Esophagus squamous epithelium (tissue), 5 donors: Measurements from ENCODE around the gene FOXP1. TPM values are rescaled to one million over a fixed set of nuclear protein-coding genes. Genes with fewer than 3 reads are reported as not detected.

ENCODE experiments used
- DNase-seq: peaks from one replicate; lab custom pipeline; 2025; lab: John Stamatoyannopoulos, UW
- H3K27ac ChIP-seq, 4 donors: fragments of 200-600 bp; sonication (generic); one replicate each; pipeline ENCODE4 v1.5.1; 2016 to 2019; ENCODE audit warnings: mild to moderate bottlenecking in 1 of 4
- H3K27me3 ChIP-seq, 4 donors: fragments of 200-600 bp; sonication (generic); 1 replicate in 3 of 4; 2 replicates in 1 of 4; pipeline versions ENCODE4 v1.5.1 to v1.6.0; 2017 to 2021; ENCODE audit warnings: antibody characterized with exemption in 1 of 4
- H3K36me3 ChIP-seq, 3 donors: fragments of 200-600 bp; sonication (generic); one replicate each; pipeline ENCODE4 v1.5.1; 2016 to 2019
- H3K4me1 ChIP-seq, 3 donors: fragments of 200-600 bp; sonication (generic); one replicate each; pipeline ENCODE4 v1.5.1; 2017 to 2019
- H3K4me3 ChIP-seq, 4 donors: fragments of 200-600 bp; sonication (generic); 1 replicate in 3 of 4; 2 replicates in 1 of 4; pipeline ENCODE4 v1.5.1; 2016 to 2019; ENCODE audit warnings: mild to moderate bottlenecking in 2 of 4, moderate library complexity in 1 of 4
- H3K9me3 ChIP-seq, 3 donors: fragments of 200-600 bp; sonication (generic); one replicate each; pipeline ENCODE4 v1.5.1; 2016 to 2019
- POLR2A ChIP-seq, 4 donors: fragments of 450-650 bp; IDR thresholded peaks; one replicate each; pipeline ENCODE4 v1.6.1; 2017; ENCODE audit warnings: antibody characterized with exemption in 4 of 4, mild to moderate bottlenecking in 4 of 4, moderate library complexity in 3 of 4
- WGBS, 2 donors: methylation state at CpG; one replicate each; pipeline ENCODE4 v1.1.5; 2018; 5-methylcytosine and 5-hydroxymethylcytosine counted together
- intact Hi-C: fragments of 100-400 bp; cut with DNase I; formaldehyde crosslinking; loops from one replicate; pipeline ENCODE4 v1.15.0; 2022
- total RNA-seq, 4 donors: library from RNA; depleted of rRNA; stranded (reverse); fragments of >200 nt; gene quantifications; one replicate each; pipeline ENCODE4 v1.1.0, GENCODE V29; 2016
- TF ChIP-seq, protein P1 (sequence below), 6 experiments: fragments of 450-650 bp in 4 of 6; fragments of 200-600 bp in 2 of 6; sonication (generic) in 2 of 6; IDR thresholded peaks; one replicate each; pipeline ENCODE4 v1.5.1; 2016 to 2019; ENCODE audit warnings: antibody characterized with exemption in 6 of 6, mild to moderate bottlenecking in 4 of 6, moderate library complexity in 4 of 6
- donor health status: DM: yes; HTN: yes; CAD: no.

Gene FOXP1
- total RNA-seq, 4 donors from 2014 or later = 49.1 to 124 (median 61.1) TPM

DNA sequence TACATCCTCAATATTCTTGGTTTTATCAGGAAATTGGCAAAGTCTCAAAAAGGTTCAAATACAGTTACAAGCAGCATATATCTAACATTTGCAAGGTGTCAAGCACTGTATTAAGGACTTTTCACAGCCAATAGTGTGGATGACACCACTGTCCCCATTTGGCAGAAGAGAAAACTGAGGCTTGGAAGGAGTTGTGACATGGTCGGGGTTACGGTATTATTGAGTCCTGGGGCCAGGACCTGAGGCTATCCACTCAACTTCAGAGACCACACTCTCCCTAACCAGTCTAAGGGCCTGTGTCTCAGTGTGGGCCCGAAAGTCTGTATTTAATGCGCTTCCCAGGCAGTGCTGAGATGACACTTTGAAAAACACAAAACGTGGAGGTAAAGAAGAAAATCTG, 99.1 kb downstream of the FOXP1 start:
- Histone ChIP-seq H3K9me3 (no peaks in the 10 kb centered on the region), H3K36me3 (peaks cover 0 to 7% (median 0%) of the 10 kb centered on the region in 3 donors), H3K27ac (no peak overlapping the region), H3K4me1 (peaks cover 0 to 9% (median 0%) of the 10 kb centered on the region in 3 donors), H3K27me3 (no peaks in the 10 kb centered on the region), H3K4me3 (no peak overlapping the region)
- intact Hi-C loops = no loop called here
- DNase-seq = no peak
- WGBS, 2 donors = 87 to 91% methylated on average over 5 of the region's 5 CpGs
- TF ChIP-seq POLR2A (IDR thresholded peaks at IDR 0.05) = no peak
- TF ChIP-seq, protein P1, sequence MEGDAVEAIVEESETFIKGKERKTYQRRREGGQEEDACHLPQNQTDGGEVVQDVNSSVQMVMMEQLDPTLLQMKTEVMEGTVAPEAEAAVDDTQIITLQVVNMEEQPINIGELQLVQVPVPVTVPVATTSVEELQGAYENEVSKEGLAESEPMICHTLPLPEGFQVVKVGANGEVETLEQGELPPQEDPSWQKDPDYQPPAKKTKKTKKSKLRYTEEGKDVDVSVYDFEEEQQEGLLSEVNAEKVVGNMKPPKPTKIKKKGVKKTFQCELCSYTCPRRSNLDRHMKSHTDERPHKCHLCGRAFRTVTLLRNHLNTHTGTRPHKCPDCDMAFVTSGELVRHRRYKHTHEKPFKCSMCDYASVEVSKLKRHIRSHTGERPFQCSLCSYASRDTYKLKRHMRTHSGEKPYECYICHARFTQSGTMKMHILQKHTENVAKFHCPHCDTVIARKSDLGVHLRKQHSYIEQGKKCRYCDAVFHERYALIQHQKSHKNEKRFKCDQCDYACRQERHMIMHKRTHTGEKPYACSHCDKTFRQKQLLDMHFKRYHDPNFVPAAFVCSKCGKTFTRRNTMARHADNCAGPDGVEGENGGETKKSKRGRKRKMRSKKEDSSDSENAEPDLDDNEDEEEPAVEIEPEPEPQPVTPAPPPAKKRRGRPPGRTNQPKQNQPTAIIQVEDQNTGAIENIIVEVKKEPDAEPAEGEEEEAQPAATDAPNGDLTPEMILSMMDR (IDR thresholded peaks at IDR 0.05) = no peak

DNA sequence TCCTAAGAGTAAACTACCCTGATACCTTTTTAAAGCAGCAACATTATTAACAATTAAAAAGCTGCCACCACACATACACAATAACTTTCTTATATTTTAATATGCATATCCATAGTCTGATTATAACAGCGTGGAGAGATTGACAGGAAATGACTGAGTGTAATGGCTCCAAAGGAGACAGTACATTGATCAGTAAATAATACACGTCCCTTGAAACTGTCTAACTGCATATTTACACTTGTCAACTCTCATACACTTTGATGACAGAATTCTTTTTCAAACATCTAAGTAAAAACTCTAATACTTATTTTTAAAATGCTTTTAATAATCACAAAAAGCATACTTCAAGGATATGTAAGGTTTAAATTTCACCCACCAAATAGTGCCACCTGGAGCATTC, 99.5 kb downstream of the FOXP1 start:
- Histone ChIP-seq H3K27me3 (no peaks in the 10 kb centered on the region), H3K27ac (no peak overlapping the region), H3K9me3 (no peaks in the 10 kb centered on the region), H3K36me3 (peaks cover 0 to 3% (median 0%) of the 10 kb centered on the region in 3 donors), H3K4me1 (peaks cover 0 to 10% (median 0%) of the 10 kb centered on the region in 3 donors), H3K4me3 (no peak overlapping the region)
- TF ChIP-seq, protein P1 (IDR thresholded peaks at IDR 0.05) = no peak
- TF ChIP-seq POLR2A (IDR thresholded peaks at IDR 0.05) = no peak
- intact Hi-C loops = no loop called here
- DNase-seq = no peak
- WGBS, 2 donors = 87 to 95% methylated on average over 2 of the region's 2 CpGs

DNA sequence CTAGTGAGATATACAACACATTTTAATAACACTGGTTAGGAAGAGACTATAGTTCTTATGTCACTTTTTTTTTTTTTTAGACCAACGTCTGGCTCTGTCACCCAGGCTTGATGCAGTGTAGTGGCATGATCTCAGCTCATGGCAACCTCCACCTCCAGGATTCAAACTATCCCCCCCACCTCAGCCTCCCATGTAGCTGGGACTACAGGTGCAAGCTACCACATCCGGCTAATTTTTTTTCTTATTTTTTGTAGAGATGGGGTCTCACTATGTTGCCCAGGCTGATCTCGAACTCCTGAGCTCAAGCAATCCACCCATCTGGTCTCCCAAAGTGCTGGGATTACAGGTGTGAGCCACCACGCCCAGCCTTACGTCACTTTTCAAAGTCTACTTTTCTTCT, 100.8 kb downstream of the FOXP1 start:
- Histone ChIP-seq H3K4me1 (peaks cover 0 to 21% (median 0%) of the 10 kb centered on the region in 3 donors), H3K36me3 (no peaks in the 10 kb centered on the region), H3K27me3 (no peaks in the 10 kb centered on the region), H3K4me3 (no peak overlapping the region), H3K9me3 (no peaks in the 10 kb centered on the region), H3K27ac (no peak overlapping the region)
- no peak for TF ChIP-seq POLR2A (IDR thresholded peaks at IDR 0.05)
- TF ChIP-seq, protein P1 (IDR thresholded peaks at IDR 0.05) = no peak
- intact Hi-C loops = no loop called here
- no peak for DNase-seq
- 86 to 91% methylated on average over 5 of the region's 5 CpGs for WGBS, 2 donors

DNA sequence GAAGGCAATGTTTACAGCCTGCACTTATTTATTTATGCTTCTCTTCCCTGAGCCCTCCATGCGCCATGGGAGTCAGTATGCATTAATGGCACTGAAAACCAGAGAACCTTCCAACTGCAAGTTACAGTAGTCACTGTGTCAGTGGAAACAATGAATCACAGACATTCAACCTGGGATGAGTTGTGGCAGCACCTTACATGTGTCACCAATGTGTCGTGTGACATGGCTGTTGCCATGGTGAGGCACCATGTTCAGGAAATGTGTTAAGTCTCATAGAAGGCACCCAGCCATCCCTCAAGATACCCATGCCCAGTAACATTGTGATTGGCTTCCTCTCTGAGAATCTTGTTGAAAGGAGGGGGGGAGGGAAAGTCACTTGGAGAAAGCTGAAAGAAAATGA, 105.0 kb downstream of the FOXP1 start:
- Histone ChIP-seq H3K9me3 (peaks cover 0 to 3% (median 0%) of the 10 kb centered on the region in 3 donors), H3K36me3 (no peaks in the 10 kb centered on the region), H3K4me3 (no peak overlapping the region), H3K4me1 (peaks cover 0 to 21% (median 0%) of the 10 kb centered on the region in 3 donors), H3K27me3 (no peaks in the 10 kb centered on the region), H3K27ac (no peak overlapping the region)
- 43 to 66% methylated on average over 2 of the region's 2 CpGs for WGBS, 2 donors
- no peak for DNase-seq
- intact Hi-C loops = no loop called here
- TF ChIP-seq, protein P1 (IDR thresholded peaks at IDR 0.05) = no peak
- TF ChIP-seq POLR2A (IDR thresholded peaks at IDR 0.05) = no peak

DNA sequence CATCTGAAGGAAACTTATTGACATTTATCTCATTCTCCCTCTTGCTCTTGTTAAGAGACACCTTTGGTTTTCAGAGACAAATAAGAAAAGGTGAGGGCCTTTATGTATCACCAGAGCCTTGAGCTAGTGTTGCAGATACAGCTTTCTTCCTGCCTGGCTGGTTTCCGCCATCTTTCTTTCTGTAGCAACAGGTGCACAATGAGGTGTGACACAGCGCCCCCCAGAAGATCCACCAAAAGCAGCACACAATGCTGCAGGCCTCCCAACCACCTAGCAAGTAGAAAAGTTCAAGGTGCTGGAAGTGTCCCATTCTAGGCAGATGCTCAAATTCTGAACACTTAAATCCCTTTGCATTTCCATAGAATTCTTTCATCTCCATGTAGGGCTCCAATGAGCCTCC, 106.6 kb downstream of the FOXP1 start:
- DNase-seq = no peak
- no peak overlapping the region for H3K27ac ChIP-seq
- H3K9me3 ChIP-seq = peaks cover 0 to 8% (median 0%) of the 10 kb centered on the region in 3 donors
- H3K4me3 ChIP-seq = no peak overlapping the region
- intact Hi-C loops = no loop called here
- WGBS, 2 donors = 83 to 100% methylated on average over 2 of the region's 2 CpGs
- no peaks in the 10 kb centered on the region for H3K36me3 ChIP-seq
- no peaks in the 10 kb centered on the region for H3K27me3 ChIP-seq
- H3K4me1 ChIP-seq = peaks cover 0 to 21% (median 0%) of the 10 kb centered on the region in 3 donors
- TF ChIP-seq, protein P1 (IDR thresholded peaks at IDR 0.05) = no peak
- TF ChIP-seq POLR2A (IDR thresholded peaks at IDR 0.05) = no peak
